KBM-7 (cell line): ENCODE measurements around the gene ERCC2.
A peak's percentile ranks its signal among the peaks of the same experiment; 100 is the strongest.
"Not testable (repeated sequence)": the region's sequence is repeated elsewhere in the genome, so short reads cannot be mapped to it uniquely, and the experiment has no call there.

Experiments used
- DNase-seq: peaks from one replicate; pipeline ENCODE4 v3.0.0-alpha.2; 2015
- in situ Hi-C: fragments of 300-500 bp; cut with MboI; formaldehyde crosslinking; loops from 2 replicates; pipeline ENCODE4 v1.14.3; 2020; ENCODE audit warnings: low sequenced_read_pairs, low pct_unique_long_range_greater_than_20kb, mixed read lengths

Gene ERCC2

GRCh38 chr19:45344621-45345505 is 25.5 kb downstream of the ERCC2 start:
- no peak for DNase-seq
- in situ Hi-C loops = no loop called here

GRCh38 chr19:45342911-45343310 is 27.5 kb downstream of the ERCC2 start:
- in situ Hi-C loops = no loop called here

GRCh38 chr19:45340899-45341453 is 29.4 kb downstream of the ERCC2 start:
- in situ Hi-C loops = no loop called here
- peak; percentile 35 for DNase-seq

More at GRCh38 chr19:45342911-45343310, 27.5 kb downstream of the ERCC2 start:
- no peak for DNase-seq

- in situ Hi-C loops = no loop called here
- DNase-seq = peak; percentile 33
These were observed 30.0 kb downstream of the ERCC2 start, which contains the start of gene KLC3 for GRCh38 chr19:45340232-45340898. Gene KLC3 (plus strand): TSS chr19:45340750. CDS start chr19:45345542, 4,792 bp downstream.

GRCh38 chr19:45339629-45340028 is 30.7 kb downstream of the ERCC2 start:
- in situ Hi-C loops = no loop called here
- no peak for DNase-seq

GRCh38 chr19:45336696-45337251 is 33.6 kb downstream of the ERCC2 start:
- in situ Hi-C loops = no loop called here
- DNase-seq = no peak

- in situ Hi-C loops, DNase-seq: not testable (repeated sequence)
These were observed 35.5 kb downstream of the ERCC2 start for GRCh38 chr19:45334881-45335280.

- in situ Hi-C loops = no loop called here
- no peak for DNase-seq
These were observed 36.6 kb downstream of the ERCC2 start for GRCh38 chr19:45333609-45334303.

- no peak for DNase-seq
- in situ Hi-C loops = no loop called here
These were observed 39.0 kb downstream of the ERCC2 start for GRCh38 chr19:45331411-45331810.

GRCh38 chr19:45327404-45328143 is 42.8 kb downstream of the ERCC2 start:
- in situ Hi-C loops = no loop called here
- DNase-seq = no peak

- DNase-seq = no peak
- in situ Hi-C loops = no loop called here
These were observed 45.9 kb downstream of the ERCC2 start for GRCh38 chr19:45324349-45324907.

- no peak for DNase-seq
- in situ Hi-C loops = no loop called here
These were observed 46.7 kb downstream of the ERCC2 start for GRCh38 chr19:45323671-45324081.

GRCh38 chr19:45322744-45323281 is 47.6 kb downstream of the ERCC2 start, which contains the start of gene CKM:
Gene CKM (minus strand): TSS chr19:45322875. CDS start chr19:45319713, 3,162 bp downstream.
- in situ Hi-C loops = no loop called here
- DNase-seq = no peak

GRCh38 chr19:45322311-45322710 is 48.1 kb downstream of the ERCC2 start:
- in situ Hi-C loops = no loop called here
- DNase-seq = no peak

- in situ Hi-C loops = no loop called here
- no peak for DNase-seq
These were observed 48.5 kb downstream of the ERCC2 start for GRCh38 chr19:45321848-45322247.

GRCh38 chr19:45320997-45321775 is 49.2 kb downstream of the ERCC2 start:
- DNase-seq = no peak
- in situ Hi-C loops = no loop called here

GRCh38 chr19:45315304-45315703 is 55.1 kb downstream of the ERCC2 start:
- DNase-seq = no peak
- in situ Hi-C loops = no loop called here
